Neuron (in vitro differentiated cells): ENCODE results near the gene NAT9.

Source experiments
- H2AFZ ChIP-seq: one replicate; pipeline ENCODE4 v1.6.1; 2013; ENCODE audit warnings: low read depth, mild to moderate bottlenecking, inconsistent platforms, low read length, moderate library complexity
- H3K27me3 ChIP-seq: one replicate; pipeline ENCODE4 v1.6.1; 2013; ENCODE audit warnings: low read length; ENCODE audit not compliant: insufficient read depth
- H3K36me3 ChIP-seq: one replicate; pipeline ENCODE4 v1.6.1; 2013; ENCODE audit warnings: low read length; ENCODE audit not compliant: insufficient read depth
- H3K4me1 ChIP-seq: one replicate; pipeline ENCODE4 v1.6.1; 2013; ENCODE audit warnings: low read length; ENCODE audit not compliant: insufficient read depth
- H3K4me3 ChIP-seq: 2 replicates; pipeline ENCODE4 v1.5.1; 2013; ENCODE audit warnings: mild to moderate bottlenecking, low read length, moderate library complexity
- H3K9me3 ChIP-seq: one replicate; pipeline ENCODE4 v1.6.1; 2013; ENCODE audit warnings: low read length

NAT9 gene

GRCh38 chr17:74748529-74749278 is 27.4 kb downstream of the NAT9 start, which contains the start of gene NHERF1:
Gene NHERF1 (plus strand): TSS chr17:74748628. CDS start chr17:74748847, 219 bp downstream.
- H3K9me3 ChIP-seq, result no peaks in the 10 kb centered on the region
- H3K4me1 ChIP-seq, result peaks cover 25% of the 10 kb centered on the region
- H3K36me3 ChIP-seq, result no peaks in the 10 kb centered on the region
- H3K27me3 ChIP-seq, result no peaks in the 10 kb centered on the region
- peak within 1 kb of the TSS; percentile 67 for H3K4me3 ChIP-seq
- H2AFZ ChIP-seq, result peak within 1 kb of the TSS; percentile 56

DNA sequence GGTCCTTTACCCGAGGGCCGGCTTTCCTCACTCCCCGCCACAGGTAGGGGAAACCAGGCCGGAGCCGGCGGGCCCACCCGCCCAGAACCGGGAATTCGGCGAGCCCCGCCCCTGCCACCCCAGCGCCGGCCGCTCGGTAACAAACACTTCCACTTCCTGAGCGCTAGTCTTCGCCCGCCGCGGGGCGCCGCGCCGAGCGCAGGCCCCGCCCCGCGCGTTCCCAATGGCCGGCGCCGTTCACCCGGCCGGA is 27.9 kb downstream of the NAT9 start:
- Histone ChIP-seq H2AFZ (no peak overlapping the region), H3K4me1 (peaks cover 25% of the 10 kb centered on the region), H3K9me3 (no peaks in the 10 kb centered on the region), H3K36me3 (no peaks in the 10 kb centered on the region), H3K27me3 (no peaks in the 10 kb centered on the region), H3K4me3 (peak overlapping the region; percentile 29)

GRCh38 chr17:74746922-74747321 is 29.2 kb downstream of the NAT9 start:
- peaks cover 25% of the 10 kb centered on the region for H3K4me1 ChIP-seq
- no peak overlapping the region for H2AFZ ChIP-seq
- H3K4me3 ChIP-seq, result no peak overlapping the region
- no peaks in the 10 kb centered on the region for H3K36me3 ChIP-seq
- H3K27me3 ChIP-seq, result no peaks in the 10 kb centered on the region
- no peaks in the 10 kb centered on the region for H3K9me3 ChIP-seq

- H3K9me3 ChIP-seq, result no peaks in the 10 kb centered on the region
- no peaks in the 10 kb centered on the region for H3K27me3 ChIP-seq
- no peaks in the 10 kb centered on the region for H3K36me3 ChIP-seq
- H2AFZ ChIP-seq, result no peak overlapping the region
- peaks cover 25% of the 10 kb centered on the region for H3K4me1 ChIP-seq
- no peak overlapping the region for H3K4me3 ChIP-seq
These were observed 29.8 kb downstream of the NAT9 start for GRCh38 chr17:74746376-74746775.

DNA sequence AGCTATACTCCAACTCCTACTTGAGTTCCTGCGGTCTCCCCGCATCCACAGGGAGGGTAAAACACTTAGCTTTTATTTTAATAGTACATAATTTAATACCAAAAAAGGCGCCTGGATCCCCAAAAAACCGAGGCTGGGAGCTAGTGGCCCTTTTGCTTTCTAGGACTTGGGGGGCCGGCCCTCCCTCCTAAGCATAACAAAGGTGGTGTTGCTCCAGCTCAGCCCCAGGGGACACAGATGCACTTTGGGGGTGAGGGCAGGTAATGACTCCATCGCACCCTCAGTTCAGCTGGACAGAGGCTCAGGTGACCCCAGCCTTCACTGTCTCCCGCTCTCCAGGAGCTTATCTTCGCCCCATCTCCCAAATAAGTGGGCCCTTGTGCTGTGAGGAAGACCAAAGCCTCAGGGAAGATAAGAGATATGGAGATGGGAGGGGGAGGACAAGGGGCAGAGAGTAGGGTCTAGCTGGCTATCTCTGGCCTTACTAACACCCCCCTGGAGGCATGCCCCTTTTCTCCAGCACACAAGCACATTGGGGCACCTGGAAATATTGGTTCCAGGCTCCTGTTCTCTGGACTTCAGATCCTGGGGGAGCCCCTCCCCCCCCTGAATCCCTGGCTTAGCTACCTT is 30.5 kb downstream of the NAT9 start:
- Histone ChIP-seq H3K4me1 (peaks cover 25% of the 10 kb centered on the region), H3K36me3 (no peaks in the 10 kb centered on the region), H3K9me3 (no peaks in the 10 kb centered on the region), H3K4me3 (no peak overlapping the region), H2AFZ (no peak overlapping the region), H3K27me3 (no peaks in the 10 kb centered on the region)

GRCh38 chr17:74744714-74745547 is 31.2 kb downstream of the NAT9 start:
- Histone ChIP-seq H3K4me3 (no peak overlapping the region), H3K9me3 (no peaks in the 10 kb centered on the region), H3K36me3 (no peaks in the 10 kb centered on the region), H3K27me3 (no peaks in the 10 kb centered on the region), H2AFZ (no peak overlapping the region), H3K4me1 (peaks cover 19% of the 10 kb centered on the region)

DNA sequence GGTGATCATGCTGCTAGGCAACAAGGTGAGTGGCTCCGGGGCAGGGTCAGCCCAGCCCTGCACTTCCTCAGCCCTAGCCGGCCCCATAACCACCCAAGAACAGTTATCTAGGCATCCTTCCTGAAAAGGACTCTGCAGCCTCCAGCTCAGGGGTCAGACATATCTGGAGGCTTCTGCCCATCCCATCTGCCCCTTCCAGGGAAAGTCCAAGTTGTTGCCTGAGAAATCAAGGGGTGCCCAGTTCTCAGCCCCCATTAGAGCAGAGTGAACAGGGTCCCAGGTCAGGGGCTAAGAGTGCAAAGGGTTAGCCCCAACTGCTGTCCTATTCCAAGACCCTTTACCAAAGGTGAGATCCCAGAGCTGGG is 31.8 kb downstream of the NAT9 start:
- no peak overlapping the region for H2AFZ ChIP-seq

GRCh38 chr17:74743755-74744154 is 32.4 kb downstream of the NAT9 start:
- peaks cover 5% of the 10 kb centered on the region for H3K27me3 ChIP-seq
- H3K9me3 ChIP-seq, result no peaks in the 10 kb centered on the region
- peaks cover 14% of the 10 kb centered on the region for H3K4me1 ChIP-seq
- H2AFZ ChIP-seq, result no peak overlapping the region
- H3K36me3 ChIP-seq, result no peaks in the 10 kb centered on the region
- H3K4me3 ChIP-seq, result no peak overlapping the region

More for the DNA sequence above, 31.8 kb downstream of the NAT9 start:
- Histone ChIP-seq H3K4me3 (no peak overlapping the region), H3K27me3 (no peaks in the 10 kb centered on the region), H3K9me3 (no peaks in the 10 kb centered on the region), H3K4me1 (peaks cover 14% of the 10 kb centered on the region), H3K36me3 (no peaks in the 10 kb centered on the region)

DNA sequence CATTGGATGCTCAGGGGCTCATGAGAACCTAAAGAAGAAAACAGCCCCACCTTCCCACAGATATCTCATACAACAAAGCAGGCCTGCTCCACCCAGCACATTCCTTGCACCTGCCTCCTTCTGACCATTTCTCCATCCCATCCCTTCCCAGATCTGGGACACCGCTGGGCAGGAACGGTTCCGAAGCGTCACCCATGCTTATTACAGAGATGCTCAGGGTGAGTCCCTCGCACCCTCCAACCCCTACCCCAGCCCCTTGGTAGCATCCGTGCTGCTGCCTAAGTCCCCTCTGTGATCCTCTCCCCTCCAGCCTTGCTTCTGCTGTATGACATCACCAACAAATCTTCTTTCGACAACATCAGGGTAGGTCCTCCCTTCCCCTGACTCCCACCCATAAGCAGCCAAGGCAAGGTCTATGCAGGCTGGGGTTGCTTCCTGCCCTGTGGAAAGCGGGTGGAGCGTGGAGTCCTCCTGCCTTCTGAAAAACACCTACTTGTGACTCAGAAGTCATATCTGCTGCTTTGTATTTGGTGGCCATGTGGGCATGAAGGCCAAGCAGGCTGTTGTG is 33.1 kb downstream of the NAT9 start:
- no peaks in the 10 kb centered on the region for H3K9me3 ChIP-seq
- no peak overlapping the region for H3K4me3 ChIP-seq
- H3K27me3 ChIP-seq, result peaks cover 12% of the 10 kb centered on the region
- H2AFZ ChIP-seq, result no peak overlapping the region
- peaks cover 14% of the 10 kb centered on the region for H3K4me1 ChIP-seq
- no peaks in the 10 kb centered on the region for H3K36me3 ChIP-seq

GRCh38 chr17:74742153-74742515 is 34.0 kb downstream of the NAT9 start:
- Histone ChIP-seq H3K27me3 (peaks cover 21% of the 10 kb centered on the region), H3K4me1 (peaks cover 13% of the 10 kb centered on the region), H3K4me3 (no peak overlapping the region), H3K9me3 (no peaks in the 10 kb centered on the region), H3K36me3 (no peaks in the 10 kb centered on the region), H2AFZ (no peak overlapping the region)

DNA sequence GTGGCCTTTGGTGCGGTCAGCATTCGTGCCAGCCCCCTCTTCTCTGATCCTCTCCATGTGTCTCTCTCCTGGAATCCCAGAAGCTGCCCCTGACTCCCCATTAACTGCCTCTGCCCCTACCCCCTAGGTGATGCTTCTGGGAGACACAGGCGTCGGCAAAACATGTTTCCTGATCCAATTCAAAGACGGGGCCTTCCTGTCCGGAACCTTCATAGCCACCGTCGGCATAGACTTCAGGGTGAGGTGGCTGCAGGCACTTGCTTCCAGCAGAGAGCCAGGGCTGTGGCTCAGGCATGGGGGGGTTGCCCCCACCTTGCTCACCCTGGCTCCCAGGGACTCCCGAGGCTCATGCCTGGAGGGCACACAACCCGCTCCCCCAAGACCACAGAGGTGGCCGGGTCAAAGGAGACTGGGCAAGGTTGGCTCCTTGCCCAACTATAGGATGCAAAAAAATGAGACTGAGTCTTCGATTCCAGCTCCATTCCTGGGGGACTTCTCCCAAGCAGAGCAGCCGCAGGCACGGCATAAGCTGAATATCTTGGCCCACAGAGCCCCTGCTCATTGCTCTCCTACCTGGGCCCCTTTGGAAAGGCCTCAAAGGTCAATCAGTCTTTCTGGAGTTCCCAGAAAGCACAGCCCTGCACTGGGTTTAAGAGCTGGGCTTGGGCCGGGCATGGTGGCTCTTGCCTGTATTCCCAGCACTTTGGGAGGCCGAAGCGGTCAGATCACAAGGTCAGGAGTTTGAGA is 35.3 kb downstream of the NAT9 start:
- H3K4me3 ChIP-seq, result no peak overlapping the region
- H3K27me3 ChIP-seq, result peaks cover 32% of the 10 kb centered on the region
- no peaks in the 10 kb centered on the region for H3K36me3 ChIP-seq
- H3K4me1 ChIP-seq, result peaks cover 7% of the 10 kb centered on the region
- H2AFZ ChIP-seq, result no peak overlapping the region
- no peaks in the 10 kb centered on the region for H3K9me3 ChIP-seq

GRCh38 chr17:74740173-74740572 is 36.0 kb downstream of the NAT9 start:
- H3K27me3 ChIP-seq, result peaks cover 39% of the 10 kb centered on the region
- no peaks in the 10 kb centered on the region for H3K36me3 ChIP-seq
- H2AFZ ChIP-seq, result no peak overlapping the region
- H3K9me3 ChIP-seq, result no peaks in the 10 kb centered on the region
- no peak overlapping the region for H3K4me3 ChIP-seq
- H3K4me1 ChIP-seq, result peaks cover 7% of the 10 kb centered on the region
